ENCODE measurements around the gene MICALL1.

GRCh38 chr22:37896181-37896592 is 9.9 kb upstream of the MICALL1 start:
- TF ChIP-seq SPI1 (IDR thresholded peaks at IDR 0.05; ENCODE audit: borderline replicate concordance, low read depth): no peak
- no peak for TF ChIP-seq REST (IDR thresholded peaks at IDR 0.05; ENCODE audit: insufficient replicate concordance, low read depth)
- TF ChIP-seq CTCF (IDR thresholded peaks at IDR 0.05; ENCODE audit: insufficient read depth, low read length): no peak
- no peak for TF ChIP-seq POLR2AphosphoS5 (IDR thresholded peaks at IDR 0.05; ENCODE audit: low read depth)

All from HL-60 (cell line).